Stimulated activated CD4-positive, alpha-beta T cell treated with anti-CD3 and anti-CD28 coated beads, Interleukin-1b, Interleukin-23, amount 100 ng/mL, for 48 hours (primary cell): Measurements from ENCODE around the gene CDH4.

Source experiments
- DNase-seq: peaks from one replicate; pipeline ENCODE4 v3.0.0-alpha.2; 2020

CDH4 gene

DNA sequence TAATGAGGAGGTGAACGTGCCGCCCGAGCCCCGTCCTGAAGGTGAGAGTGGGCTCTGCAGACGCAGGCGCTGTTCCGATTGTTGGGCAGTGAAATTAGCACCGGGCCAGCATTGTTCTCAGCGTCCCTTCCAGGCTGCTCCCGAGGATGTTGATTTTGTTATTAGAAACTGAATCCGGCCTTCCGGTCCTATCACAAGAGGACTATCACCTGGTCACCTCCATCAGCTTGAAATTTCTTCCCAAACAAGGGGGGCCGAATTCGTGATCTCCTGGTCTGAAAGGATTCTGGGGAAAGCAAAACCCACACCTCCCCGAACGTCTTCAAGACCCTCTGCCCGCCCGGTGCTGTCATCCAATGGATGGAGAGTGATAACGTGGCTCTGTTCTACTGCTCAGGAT is 627.6 kb downstream of the CDH4 start:
- no peak for DNase-seq

DNA sequence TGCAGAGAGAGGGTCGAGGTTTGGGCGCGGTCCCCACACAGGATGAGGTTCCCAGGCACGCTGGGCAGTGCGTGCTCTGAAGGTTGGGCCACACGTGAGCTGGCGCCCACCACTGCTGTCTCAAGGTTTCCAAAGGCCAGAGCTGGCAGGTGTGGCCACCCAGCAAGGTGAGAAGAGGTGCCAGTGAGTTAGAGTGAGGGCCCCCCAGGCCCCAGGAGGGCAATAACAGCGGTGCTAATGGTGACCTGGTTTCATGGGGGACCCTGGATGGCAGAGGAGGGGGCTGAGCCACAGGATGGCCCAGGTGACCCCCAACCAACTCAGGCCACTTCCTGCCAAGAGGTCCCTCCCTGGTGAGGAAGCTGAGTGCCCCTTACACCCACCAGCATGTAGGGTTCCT is 628.6 kb downstream of the CDH4 start:
- DNase-seq, result no peak

DNA sequence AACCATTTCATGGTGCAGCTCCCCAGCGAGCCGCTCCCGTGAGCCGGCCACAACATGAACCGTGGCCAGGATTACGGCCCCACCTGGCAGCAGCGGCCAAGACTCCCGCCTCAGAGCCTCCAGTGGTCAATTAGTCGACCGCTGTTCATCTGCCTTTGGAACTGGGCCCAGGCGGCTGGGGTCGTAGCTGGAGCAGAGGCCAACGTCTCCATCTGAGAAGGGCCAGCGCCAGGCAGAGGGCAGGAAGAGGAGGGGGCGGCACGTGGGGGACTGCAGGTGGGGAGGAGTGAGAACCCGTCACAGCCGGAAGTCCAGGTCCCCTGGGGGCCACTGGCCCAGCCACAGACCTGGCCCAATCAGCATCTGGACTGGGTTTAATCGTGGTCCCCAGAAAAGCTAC is 629.4 kb downstream of the CDH4 start:
- no peak for DNase-seq

DNA sequence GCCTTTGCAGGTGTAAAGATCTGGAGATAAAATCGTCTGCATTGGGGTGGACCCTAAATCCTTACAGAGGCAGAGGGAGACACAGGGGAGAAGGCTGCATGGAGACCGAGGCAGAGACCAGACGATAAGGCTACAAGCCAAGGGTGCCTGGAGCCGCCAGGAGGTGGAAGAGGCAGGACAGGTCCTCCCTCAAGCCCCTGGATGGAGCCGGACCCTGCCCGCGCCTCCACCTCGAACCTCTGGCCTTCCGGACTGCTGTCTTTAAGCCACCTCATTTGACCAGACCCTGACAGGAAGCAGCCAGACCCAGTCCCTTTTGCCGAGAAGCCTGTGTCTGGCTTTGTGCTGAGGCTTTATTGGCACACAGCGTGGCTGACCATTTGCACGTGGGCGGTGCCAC is 629.8 kb downstream of the CDH4 start:
- no peak for DNase-seq

DNA sequence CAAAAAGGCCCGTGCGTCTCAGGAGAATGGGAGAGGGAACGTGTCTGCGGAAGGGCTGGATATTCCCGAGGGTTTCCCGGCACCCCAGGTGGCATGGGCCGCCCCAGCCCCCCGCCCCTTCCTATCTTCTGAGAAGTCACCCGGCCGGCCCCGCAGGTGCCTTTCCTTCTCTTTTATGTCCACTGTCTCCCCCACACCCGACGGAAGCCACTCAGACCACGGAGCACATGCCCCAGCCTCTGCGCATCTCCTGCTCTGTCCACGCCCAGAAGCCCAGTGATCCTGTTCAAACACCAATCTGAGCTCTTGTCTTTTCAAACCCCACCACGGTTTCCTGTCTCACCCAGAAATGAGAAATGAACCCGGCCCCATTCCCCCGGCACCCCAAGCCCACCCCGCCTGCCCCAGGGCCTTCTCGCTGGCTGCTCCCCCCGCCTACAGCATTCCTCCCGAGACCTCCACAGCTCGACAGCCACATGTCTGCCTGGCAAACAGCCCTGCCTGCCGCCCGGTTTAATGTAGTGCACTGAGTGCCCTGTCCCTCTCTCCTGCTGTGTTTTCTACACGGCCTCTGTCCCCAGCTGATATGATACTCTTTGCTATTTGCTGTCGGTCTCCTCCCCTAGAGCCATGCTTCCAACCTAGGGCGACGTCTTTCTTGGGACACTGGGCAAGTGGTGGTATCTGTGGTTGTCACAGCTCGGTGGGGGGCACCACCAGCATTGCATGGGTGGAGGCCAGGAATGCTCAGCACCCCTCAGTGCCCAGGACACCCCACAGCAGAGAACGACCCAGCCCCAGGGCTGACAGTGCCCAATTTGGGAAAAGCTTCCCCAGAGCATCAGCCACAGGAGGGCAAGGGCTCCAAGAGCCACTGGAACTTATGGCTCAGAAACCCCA is 630.9 kb downstream of the CDH4 start:
- no peak for DNase-seq

DNA sequence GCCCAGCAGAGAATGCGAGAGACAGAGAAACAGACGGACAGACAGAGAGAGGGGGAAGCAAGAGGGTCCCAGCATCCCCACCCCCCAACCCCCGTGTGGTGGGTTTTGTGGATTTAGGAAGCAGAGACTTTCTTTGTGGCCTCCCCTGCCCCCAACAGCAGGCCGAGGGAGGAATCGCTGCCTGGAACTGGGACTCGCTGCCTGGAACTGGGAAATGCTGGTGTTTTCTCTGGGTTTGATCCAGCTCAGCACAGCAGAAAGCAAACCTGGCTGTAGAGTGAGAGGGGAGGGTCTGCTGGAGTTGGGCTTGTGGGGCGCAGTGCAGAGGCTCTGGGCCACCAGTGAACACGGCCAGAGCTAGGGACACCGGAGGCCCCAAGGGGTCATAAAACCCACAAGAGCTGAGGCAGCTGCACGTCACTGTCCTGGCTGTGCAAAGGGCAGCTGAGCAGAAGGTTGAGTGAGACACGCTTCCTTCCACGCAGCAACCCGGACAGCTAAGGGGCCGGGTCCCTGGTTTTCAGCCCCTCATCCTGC is 631.9 kb downstream of the CDH4 start:
- DNase-seq, result no peak

DNA sequence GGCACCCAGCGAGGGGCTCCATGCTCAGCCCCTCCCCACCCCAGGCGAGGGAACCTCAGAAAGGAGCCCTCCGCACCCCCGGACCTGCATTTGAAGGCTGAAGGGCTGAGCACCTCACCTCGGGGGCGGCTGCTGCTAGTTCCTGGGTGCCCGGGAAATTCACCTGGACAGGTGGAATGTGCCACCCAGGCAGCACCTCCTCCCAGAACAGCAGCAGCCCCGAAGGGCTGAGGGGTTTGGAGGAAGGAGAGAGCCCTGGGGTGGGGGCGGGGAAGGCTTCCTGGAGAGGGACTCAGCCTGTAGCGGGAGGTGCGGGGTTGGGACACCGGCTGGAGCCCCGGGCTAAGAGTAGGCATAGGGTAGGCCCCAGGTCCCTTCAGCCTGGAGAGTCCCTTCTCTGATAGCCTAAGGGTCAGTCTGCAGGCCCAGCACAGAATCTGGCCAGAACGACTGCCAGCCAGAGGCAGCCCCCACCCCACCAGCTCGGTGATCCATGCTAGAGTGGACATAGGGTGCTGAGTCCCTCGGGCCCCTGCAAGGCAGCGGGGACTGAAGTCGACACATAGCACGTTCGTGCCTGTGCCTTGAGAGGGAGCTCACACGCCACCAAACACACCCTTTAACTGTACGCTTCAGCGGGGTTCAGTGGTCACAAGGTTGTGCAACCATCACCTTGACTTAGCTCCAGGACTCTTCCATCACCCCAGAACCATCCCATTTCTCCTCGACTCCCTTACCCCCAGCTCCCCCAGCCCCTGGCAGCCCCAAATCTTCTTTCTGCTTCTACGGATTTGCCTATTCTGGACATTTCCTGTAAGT is 632.7 kb downstream of the CDH4 start:
- no peak for DNase-seq

DNA sequence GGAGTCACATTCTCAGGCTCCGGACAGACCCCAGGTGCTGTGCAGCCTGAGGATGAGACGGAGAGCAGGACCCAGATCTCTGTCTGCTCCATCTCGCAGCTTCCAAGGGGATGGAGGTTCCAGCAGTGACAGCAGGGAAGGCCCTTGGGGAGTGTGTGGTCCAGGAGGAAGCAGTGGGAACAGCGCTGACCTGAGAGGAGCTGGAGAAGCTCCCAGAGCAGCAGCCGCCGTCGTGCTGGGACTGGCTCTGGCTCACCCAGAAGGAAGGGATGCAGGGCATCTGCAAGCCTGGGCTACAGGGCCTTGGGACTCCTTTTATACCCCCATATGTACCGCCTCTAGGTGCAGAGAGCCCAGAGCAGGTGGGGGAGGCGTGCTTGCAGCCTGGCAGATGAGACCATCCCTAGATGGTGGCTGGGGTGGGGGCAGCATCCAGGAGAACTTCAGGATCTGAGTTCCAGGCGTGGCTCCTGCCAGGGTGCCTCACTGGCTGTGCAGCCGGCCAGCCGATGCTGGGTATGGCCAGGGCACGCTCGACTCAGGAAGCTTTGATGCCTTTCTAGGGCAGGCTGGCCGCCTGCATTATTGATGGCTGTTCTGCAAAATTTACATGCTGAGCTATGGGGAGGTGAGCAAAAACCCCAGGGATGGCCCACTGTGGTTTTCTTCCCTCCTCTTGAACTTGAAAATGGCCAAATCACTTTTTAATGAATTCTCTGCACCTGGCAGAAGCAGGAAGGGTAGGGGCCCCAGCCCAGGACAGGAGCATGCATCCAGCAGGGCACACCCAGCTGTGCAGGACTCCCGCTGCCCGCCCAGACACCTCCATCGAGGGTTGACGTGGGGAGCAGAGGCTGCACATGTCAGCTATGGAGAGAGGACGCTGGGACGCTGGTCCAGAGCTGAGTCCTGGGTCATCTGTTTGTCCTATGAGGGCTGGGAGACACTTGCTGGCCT is 634.0 kb downstream of the CDH4 start:
- DNase-seq, result no peak

DNA sequence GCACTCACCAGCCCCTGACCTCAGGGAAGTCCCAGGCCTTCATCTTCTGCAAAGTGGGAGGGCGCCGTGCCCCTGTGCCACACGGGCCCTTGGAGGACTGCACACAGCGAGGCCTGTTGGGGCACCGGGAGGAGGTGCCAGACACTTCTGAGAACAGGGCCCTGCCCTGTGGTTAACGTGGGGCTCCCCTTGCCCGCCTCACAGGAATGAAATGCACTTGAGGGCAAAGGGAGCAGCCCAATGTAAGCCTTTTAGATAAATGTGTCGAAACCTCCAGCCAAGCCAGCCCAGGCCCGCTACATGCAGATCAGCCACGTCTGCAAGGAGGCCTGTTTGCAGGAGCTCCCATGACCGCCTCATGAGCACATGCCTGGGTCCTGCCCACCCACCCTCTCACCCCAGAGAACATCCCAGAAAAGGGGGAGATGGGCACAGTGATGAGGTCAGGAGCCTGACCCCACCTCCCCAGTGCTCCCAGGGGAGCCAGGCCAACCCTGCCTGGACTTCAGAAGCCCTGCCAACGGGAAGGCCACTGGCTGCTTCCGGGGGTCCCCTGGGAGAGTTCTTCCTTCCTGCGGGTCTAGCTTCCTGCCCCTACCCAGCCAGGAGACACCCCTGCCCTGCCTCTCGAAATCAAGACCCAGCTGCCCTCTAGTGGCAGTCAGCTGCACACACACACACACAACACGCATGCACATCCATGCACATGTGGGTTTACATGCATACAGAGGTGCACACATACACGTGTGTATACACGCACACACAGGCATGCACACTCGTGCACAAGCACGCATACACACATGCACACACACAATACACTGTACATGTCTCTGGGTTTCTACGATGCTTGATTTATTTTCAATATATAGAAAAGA is 634.9 kb downstream of the CDH4 start:
- peak; percentile 32 for DNase-seq

DNA sequence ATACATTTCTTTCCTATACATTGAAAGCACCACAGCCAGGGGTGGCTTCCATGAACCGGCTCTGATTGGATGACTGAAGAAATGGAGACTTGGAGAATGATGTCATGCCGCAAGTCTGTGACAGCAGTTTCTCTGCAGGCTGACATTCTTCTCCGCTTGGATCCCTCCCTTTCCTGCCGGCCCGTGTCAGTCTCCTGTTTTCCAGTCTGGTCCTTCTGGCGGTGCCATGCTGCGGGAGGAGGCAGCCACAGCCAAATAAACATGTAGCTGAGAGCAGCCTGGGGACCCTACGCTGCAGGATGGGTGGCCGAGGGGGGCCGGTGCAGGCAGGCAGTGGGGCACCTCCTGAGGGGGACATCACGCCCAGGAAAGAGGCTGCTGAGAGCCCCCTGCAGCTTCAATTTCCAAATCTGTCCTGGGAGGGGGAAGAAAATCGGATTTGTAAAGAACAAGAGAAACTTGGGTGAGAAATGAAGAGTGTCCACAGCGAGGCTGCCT is 635.6 kb downstream of the CDH4 start:
- no peak for DNase-seq

DNA sequence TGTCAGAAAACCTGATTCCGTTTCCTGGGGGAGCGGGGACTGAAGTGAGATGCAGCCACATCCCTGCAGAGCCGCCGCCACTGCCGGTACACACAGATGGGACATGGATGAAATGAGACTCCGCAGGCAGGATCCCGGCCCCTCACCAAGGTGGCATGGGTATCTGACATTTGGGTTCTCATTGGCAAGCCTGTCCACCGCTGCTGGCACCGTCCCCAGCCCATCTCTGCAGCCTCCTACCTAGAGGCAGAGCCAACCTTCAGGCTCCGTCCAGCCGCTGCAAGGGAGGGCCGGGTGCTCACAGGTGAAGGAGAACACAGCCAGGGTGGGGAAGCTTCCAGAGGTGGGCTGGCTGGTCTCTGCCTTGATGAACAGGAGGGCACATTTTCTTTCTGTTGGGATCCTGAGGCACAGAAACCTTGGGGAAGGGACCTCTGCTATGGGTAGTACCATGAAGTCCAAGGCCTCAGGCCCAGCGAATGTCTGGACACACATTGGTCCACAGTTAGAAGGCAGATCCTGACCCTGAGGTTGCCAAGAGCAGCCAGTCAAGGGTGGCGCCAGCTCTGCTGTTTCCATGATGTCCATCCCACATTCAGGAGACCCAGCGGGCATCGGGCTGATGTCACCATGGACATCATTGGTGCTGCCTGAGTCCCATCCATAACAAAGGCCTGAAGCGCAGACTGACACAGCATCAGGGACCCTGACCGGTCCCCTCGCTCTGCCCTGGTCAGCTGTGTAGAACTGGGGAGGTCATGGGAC is 636.2 kb downstream of the CDH4 start:
- no peak for DNase-seq

DNA sequence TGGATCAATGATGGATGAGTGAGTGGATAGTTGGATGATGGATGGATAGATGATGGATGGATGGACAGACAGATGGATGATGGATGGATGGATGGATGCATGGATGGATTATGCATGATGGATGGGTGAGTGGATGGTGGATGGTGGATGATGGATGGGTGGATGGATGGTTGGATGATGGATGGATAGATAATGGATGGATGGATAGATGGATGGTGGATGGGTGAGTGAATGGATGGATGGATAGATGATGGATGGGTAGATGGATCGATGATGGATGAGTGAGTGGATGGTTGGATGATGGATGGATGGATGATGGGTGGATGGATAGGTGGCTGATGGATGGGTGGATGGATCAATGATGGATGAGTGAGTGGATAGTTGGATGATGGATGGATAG is 637.6 kb downstream of the CDH4 start:
- no peak for DNase-seq

DNA sequence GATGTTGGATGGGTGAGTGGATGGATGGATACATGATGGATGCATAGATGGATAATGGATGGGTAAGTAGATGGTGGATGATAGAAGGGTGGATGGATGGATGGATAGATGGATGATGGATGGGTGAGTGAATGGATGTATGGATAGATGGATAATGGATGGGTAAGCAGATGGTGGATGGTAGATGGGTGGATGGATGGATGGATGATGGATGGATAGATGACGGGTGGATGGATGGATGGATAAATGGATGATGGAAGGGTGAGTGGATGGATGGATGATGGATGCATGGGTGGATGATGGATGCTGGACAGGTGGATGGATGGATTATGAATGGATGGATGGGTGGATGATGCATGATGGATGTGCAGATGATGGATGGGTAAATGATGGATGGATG is 638.1 kb downstream of the CDH4 start:
- no peak for DNase-seq

DNA sequence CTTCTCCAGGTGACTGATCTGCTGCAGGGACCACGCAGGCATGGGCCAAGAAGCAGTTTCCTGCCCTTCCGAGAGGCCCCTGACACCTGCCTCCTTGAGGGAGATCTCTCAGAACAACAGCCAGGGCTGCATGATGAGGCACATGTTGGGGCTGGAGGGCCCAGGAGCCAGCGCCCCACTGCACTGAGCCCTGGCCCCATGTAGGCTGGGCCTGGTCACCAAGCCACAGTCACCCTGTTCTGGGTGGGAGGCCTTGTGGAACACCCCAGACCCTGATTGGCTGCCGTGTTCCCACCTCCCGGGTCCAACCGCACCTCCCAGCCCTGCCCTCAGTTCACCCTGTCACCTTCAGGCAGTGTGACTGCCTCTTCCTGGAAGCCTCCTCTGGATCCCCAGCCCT is 639.4 kb downstream of the CDH4 start:
- DNase-seq, result no peak

DNA sequence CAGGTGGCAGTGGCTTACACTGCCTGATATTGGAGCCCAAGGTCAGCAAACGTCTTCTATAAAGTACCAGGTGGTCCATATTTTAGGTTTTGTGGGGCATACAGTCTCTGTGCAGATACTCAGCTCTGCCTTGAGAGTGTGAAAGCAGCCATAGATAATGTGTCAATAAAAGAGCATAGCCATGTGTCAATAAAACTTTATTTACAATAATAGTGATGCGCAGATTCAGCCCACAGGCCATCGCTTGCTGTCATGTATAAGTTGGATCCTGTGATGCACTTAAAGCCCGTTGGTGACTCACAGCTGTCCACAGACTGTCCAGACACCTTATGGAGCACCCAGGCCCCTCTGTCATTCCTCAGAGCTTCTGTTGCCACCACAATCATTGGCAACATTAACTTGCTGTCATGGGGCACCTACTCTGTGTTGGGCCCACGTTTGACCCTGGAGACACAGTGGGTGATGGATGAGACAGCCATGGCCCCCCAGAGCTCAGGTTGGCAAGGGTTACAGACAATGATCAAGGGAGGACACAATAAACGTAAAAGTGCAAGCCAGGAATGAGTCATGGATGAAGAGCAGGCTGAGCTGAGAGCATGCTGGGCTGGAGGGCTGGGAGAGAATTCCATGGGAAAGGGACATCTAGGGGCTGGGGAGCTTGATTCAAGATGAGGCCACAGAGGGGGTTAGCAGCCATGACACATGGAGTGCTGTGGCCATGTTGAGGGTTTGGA is 640.0 kb downstream of the CDH4 start:
- no peak for DNase-seq

DNA sequence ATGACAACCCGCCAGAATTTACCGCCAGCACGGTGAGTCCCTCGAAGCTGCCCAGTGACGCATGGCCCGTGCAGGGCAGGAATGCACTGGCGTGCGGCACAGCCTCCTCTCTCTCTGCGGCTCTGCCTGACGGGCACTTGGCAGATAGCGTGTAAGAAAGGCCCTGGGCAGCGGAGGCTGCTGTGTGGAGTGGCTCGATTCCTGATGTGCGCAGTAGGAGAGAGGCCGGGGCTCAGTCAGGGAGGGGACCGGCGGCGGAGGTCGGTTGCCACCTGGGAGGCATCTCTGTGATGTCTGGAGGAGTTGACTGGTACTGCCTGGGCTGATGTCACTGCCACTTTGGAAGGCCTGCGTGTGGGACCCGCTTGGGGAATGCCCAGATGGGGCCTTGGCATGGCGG is 643.0 kb downstream of the CDH4 start:
- no peak for DNase-seq

DNA sequence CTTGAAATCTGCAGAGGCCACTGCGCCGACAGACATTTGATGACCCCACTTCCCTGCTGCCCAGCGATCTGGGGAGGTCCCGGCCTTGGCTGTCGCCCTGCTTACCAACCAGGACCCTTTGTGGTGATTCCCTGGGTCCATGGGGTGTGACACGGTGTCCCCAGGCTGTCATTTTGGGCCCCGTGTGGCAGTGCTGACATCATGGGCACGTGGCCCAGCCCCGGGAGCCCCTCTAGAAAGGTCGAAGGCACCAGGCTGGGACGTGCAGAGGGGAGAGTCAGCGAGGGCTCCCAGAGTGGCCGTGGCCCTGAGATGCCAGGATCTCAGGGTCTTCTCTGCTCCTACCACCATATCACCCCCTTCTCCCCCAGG is 643.6 kb downstream of the CDH4 start:
- DNase-seq, result no peak

DNA sequence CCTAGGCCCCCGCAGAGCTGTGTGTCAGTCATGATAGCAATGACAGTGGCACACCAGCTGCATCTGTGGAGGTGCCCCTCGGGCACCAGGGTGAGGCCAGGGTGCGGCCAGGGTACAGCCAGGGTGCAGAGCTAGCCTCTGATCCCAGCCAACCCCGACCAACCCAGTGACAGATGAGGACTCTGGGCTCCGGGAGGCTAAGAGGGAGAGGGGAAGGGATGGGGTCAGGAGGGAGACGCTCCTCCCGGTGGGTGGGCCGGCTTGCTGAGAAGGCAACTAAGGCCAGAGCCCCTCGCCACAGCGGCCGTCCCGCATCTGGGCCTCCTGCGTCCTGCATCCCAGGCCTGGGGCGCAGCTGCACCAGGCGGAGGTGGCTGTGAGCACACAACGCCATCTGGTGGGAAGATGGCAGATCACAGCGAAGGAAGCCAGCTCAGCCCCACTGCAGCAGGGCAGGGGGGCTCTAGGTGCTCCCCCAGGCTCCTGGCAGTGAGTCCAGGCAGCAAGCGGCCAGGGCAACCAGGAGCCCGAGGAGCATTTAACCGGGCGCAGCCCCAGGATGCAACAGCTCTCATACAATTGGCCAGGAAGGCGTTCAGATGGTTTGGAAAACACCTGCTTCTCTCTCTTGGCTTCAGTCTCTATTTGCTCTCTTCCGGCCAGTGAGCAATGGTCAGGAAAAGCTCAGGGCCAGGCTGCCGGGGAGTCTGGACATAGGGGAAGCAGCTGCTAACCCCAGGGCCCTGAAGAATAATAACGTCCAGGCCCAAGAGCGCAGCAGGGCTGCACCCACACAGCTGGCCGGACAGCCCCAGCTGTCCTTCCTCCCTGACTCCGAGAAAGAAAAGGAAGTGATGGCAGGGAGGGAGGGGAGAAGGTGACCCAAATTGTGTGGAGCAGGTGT is 644.2 kb downstream of the CDH4 start:
- peak; percentile 18 for DNase-seq
